NCI-H2171 (cell line): ENCODE results near the gene COL6A3.
"Not testable (repeated sequence)": the region's sequence is repeated elsewhere in the genome, so short reads cannot be mapped to it uniquely, and the experiment has no call there.

ENCODE experiments used
- DNase-seq: peaks from one replicate; lab custom pipeline; 2025; lab: John Stamatoyannopoulos, UW

The COL6A3 gene

GRCh38 chr2:237412646-237412987 is 1.3 kb downstream of the COL6A3 start:
- no peak for DNase-seq

- DNase-seq, result no peak
Measured at GRCh38 chr2:237411683-237412423, 2.1 kb downstream of the COL6A3 start.

- no peak for DNase-seq
Measured at GRCh38 chr2:237411092-237411601, 2.8 kb downstream of the COL6A3 start.

- not testable (repeated sequence) for DNase-seq
Measured at GRCh38 chr2:237409263-237409662, 4.7 kb downstream of the COL6A3 start.

- DNase-seq, result no peak
Measured at GRCh38 chr2:237408335-237409000, 5.5 kb downstream of the COL6A3 start.

- no peak for DNase-seq
Measured at GRCh38 chr2:237407700-237408099, 6.3 kb downstream of the COL6A3 start.

GRCh38 chr2:237406371-237406895 is 7.5 kb downstream of the COL6A3 start:
- DNase-seq, result no peak

- no peak for DNase-seq
Measured at GRCh38 chr2:237405605-237406004, 8.4 kb downstream of the COL6A3 start.

- DNase-seq, result no peak
Measured at GRCh38 chr2:237405006-237405559, 8.9 kb downstream of the COL6A3 start.

GRCh38 chr2:237404413-237404812 is 9.6 kb downstream of the COL6A3 start:
- no peak for DNase-seq

- DNase-seq, result no peak
Measured at GRCh38 chr2:237403024-237403882, 10.7 kb downstream of the COL6A3 start.

- DNase-seq, result no peak
Measured at GRCh38 chr2:237400199-237400598, 13.8 kb downstream of the COL6A3 start.

GRCh38 chr2:237397072-237397471 is 16.9 kb downstream of the COL6A3 start:
- DNase-seq, result no peak

- no peak for DNase-seq
Measured at GRCh38 chr2:237393523-237393922, 20.4 kb downstream of the COL6A3 start.

- DNase-seq, result no peak
Measured at GRCh38 chr2:237392186-237392585, 21.8 kb downstream of the COL6A3 start.

GRCh38 chr2:237391140-237391539 is 22.8 kb downstream of the COL6A3 start:
- DNase-seq, result no peak

GRCh38 chr2:237390235-237390634 is 23.7 kb downstream of the COL6A3 start:
- DNase-seq, result no peak

- DNase-seq, result no peak
Measured at GRCh38 chr2:237389831-237390230, 24.1 kb downstream of the COL6A3 start.

GRCh38 chr2:237388036-237388435 is 25.9 kb downstream of the COL6A3 start:
- no peak for DNase-seq

- DNase-seq, result no peak
Measured at GRCh38 chr2:237384672-237385020, 29.3 kb downstream of the COL6A3 start.

GRCh38 chr2:237383991-237384671 is 29.8 kb downstream of the COL6A3 start:
- no peak for DNase-seq

- DNase-seq, result no peak
Measured at GRCh38 chr2:237380768-237381167, 33.2 kb downstream of the COL6A3 start.
